Measurements from ENCODE around the gene TBCE. TPM values are rescaled to one million over a fixed set of nuclear protein-coding genes. Genes with fewer than 3 reads are reported as not detected.

Gene TBCE
- total and polyA plus RNA-seq, 9 of the 15 experiments (the other 6 are each of a cell fraction or from before 2014, with no cell fraction given): 52.6 to 92.1 (median 82.1) TPM

DNA sequence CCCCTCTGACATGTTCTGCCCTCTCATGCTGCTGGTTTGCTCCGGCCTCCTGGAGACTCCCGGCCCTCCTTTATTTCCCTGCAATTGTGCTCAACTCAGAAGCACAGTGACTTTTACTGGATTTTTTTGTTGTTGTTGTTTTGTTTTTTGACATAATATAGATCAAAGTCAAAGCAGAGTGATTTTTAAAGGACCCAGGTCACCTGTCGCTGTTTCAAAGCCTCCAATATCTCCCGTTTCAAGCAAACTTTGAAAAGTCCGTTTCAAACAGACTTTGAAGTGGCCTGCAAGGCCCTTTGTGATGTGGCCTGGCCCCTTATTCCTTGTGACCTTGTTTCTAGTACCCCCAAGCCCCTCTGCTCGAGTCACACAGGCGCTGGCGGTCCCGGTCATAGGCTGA, 58.1 kb downstream of the TBCE start:
- H3K79me2 ChIP-seq (ENCODE audit: control insufficient read depth, insufficient read depth, low read length): peaks cover 17% of the 10 kb centered on the region; the same call in 2 of the 3 replicates
- TF ChIP-seq HNRNPK (IDR thresholded peaks at IDR 0.05; ENCODE audit: low read depth, low read length, poor library complexity, severe bottlenecking) (no peak), NBN (IDR thresholded peaks at IDR 0.05; ENCODE audit: low read depth) (no peak), TAF1 (IDR thresholded peaks at IDR 0.05; ENCODE audit: control insufficient read depth, extremely low read depth, insufficient read depth, low read length, severe bottlenecking) (no peak), GABPB1 (CRISPR knock-in tag; IDR thresholded peaks at IDR 0.05) (no peak), MTA3 (IDR thresholded peaks at IDR 0.05; ENCODE audit: borderline replicate concordance) (no peak), ZNF143 (CRISPR knock-in tag; IDR thresholded peaks at IDR 0.05) (no peak), RBM34 (IDR thresholded peaks at IDR 0.05; ENCODE audit: borderline replicate concordance, insufficient read depth, low read length) (no peak), ZBTB8A (IDR thresholded peaks at IDR 0.05; ENCODE audit: partially characterized antibody) (no peak), CXXC5 (CRISPR knock-in tag; IDR thresholded peaks at IDR 0.05) (no peak), ZNF449 (CRISPR knock-in tag; IDR thresholded peaks at IDR 0.05) (no peak)
- TF ChIP-seq, protein P1, sequence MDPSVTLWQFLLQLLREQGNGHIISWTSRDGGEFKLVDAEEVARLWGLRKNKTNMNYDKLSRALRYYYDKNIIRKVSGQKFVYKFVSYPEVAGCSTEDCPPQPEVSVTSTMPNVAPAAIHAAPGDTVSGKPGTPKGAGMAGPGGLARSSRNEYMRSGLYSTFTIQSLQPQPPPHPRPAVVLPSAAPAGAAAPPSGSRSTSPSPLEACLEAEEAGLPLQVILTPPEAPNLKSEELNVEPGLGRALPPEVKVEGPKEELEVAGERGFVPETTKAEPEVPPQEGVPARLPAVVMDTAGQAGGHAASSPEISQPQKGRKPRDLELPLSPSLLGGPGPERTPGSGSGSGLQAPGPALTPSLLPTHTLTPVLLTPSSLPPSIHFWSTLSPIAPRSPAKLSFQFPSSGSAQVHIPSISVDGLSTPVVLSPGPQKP (CRISPR knock-in tag; IDR thresholded peaks at IDR 0.05): no peak
- H3K9me1 ChIP-seq (ENCODE audit: control insufficient read depth, insufficient read depth, low read length): no peaks in the 10 kb centered on the region
- H3K9me3 ChIP-seq (replicated peaks; ENCODE audit: control insufficient read depth, insufficient read depth, low read depth, low read length): no peaks in the 10 kb centered on the region
- H4K20me1 ChIP-seq (replicated peaks; ENCODE audit: control insufficient read depth, insufficient read depth, low read length): 0 out of 2 replicates have a peak, but pooled peaks cover 8% of the 10 kb centered on the region
- FAIRE-seq (no peak), ATAC-seq (no peak), DNase-seq (ENCODE audit: extremely low read depth in 1 of 4, low spot score in 3 of 4) (no peak)
- H3K27ac ChIP-seq (ENCODE audit: extremely low read depth, low read depth, low read length): no peak overlapping the region
- no TSS peak for BruUV-seq (replicated peaks)
- no peak overlapping the region for H3K9ac ChIP-seq (ENCODE audit: insufficient read depth in 1 of 2, low read depth in 2 of 2, low read length in 2 of 2)
- 94% methylated on average over 9 of the region's 9 CpGs for WGBS (ENCODE audit: insufficient coverage, low coverage, missing lambda C conversion rate)
- ChIA-PET CTCF (ENCODE audit: low intra/inter-chr PET ratio) (no interaction called here), POLR2A (interaction anchor here (0.5 to 0.9 kb wide), 2 partner anchors 17 to 20 kb away, joined by 3 to 4 read pairs; no protein-coding TSS in a partner anchor)
- H3K4me1 ChIP-seq (replicated peaks in 1 of 2; ENCODE audit: control insufficient read depth in 2 of 2, insufficient read depth in 2 of 2, low read length in 2 of 2): peaks cover 0 to 8% of the 10 kb centered on the region in 2 experiments; a peak in 2 of 5 replicates
- in situ Hi-C loops (cut with MboI) (no loop called here), intact Hi-C loops (cut with micrococcal nuclease) (no loop called here)
- peaks cover 36% of the 10 kb centered on the region; the same call in 2 of the 3 replicates for H3K36me3 ChIP-seq (ENCODE audit: control insufficient read depth, insufficient read depth, low read length)
- H3K4me3 ChIP-seq: no peak overlapping the region
- no peak overlapping the region for H2AFZ ChIP-seq (ENCODE audit: low read depth, low read length)
- H3K27me3 ChIP-seq (ENCODE audit: control insufficient read depth in 2 of 2, insufficient read depth in 2 of 2, low read length in 2 of 2): no peaks in the 10 kb centered on the region
- H3K4me2 ChIP-seq (ENCODE audit: insufficient read depth, low read length): no peak overlapping the region
